Gastroesophageal sphincter (tissue), 4 donors: ENCODE data around the gene RALY. TPM values are rescaled to one million over a fixed set of nuclear protein-coding genes. Genes with fewer than 3 reads are reported as not detected.

Source experiments
- ATAC-seq: fragments of 150-250 bp; one replicate; pipeline ENCODE4 v1.9.1; 2016; ENCODE audit warnings: mild to moderate bottlenecking, moderate library complexity
- H3K27ac ChIP-seq, 4 donors: fragments of 200-600 bp; sonication (generic) in 3 of 4; 1 replicate in 3 of 4; 2 replicates in 1 of 4; pipeline ENCODE4 v1.5.1; 2016 to 2019
- H3K27me3 ChIP-seq: fragments of 200-600 bp; sonication (generic); one replicate; pipeline ENCODE4 v1.5.1; 2019
- H3K36me3 ChIP-seq, 2 donors: fragments of 200-600 bp; sonication (generic); one replicate each; pipeline ENCODE4 v1.5.1; 2019; ENCODE audit warnings: control low read depth in 1 of 2
- H3K4me1 ChIP-seq, 3 donors: fragments of 200-600 bp; sonication (generic); 1 replicate in 2 of 3; 2 replicates in 1 of 3; pipeline ENCODE4 v1.5.1; 2016 to 2019; ENCODE audit warnings: control low read depth in 2 of 3
- H3K4me3 ChIP-seq, 2 donors: fragments of 200-600 bp; sonication (generic); one replicate each; pipeline ENCODE4 v1.5.1; 2019; ENCODE audit warnings: mild to moderate bottlenecking in 1 of 2, moderate library complexity in 1 of 2
- H3K9me3 ChIP-seq, 3 donors: fragments of 200-600 bp; sonication (generic); one replicate each; pipeline ENCODE4 v1.5.1; 2017 to 2019; ENCODE audit warnings: control low read depth in 2 of 3
- CTCF ChIP-seq, 4 experiments: fragments of 200-600 bp in 2 of 4; fragments of 450-650 bp in 2 of 4; sonication (generic) in 1 of 4; IDR thresholded peaks; one replicate each; pipeline ENCODE4 v1.5.1; 2017 to 2019; ENCODE audit warnings: antibody characterized with exemption in 4 of 4, mild to moderate bottlenecking in 2 of 4, moderate library complexity in 2 of 4
- EP300 ChIP-seq: sonication (generic); formaldehyde crosslinking; IDR thresholded peaks from one replicate; pipeline ENCODE4 v1.6.1; 2017; ENCODE audit warnings: antibody characterized with exemption, mild to moderate bottlenecking
- POLR2A ChIP-seq, 2 donors: fragments of 450-650 bp; IDR thresholded peaks; one replicate each; pipeline ENCODE4 v1.6.1; 2017; ENCODE audit warnings: antibody characterized with exemption in 2 of 2, mild to moderate bottlenecking in 2 of 2, moderate library complexity in 1 of 2
- POLR2AphosphoS5 ChIP-seq: sonication (generic); formaldehyde crosslinking; IDR thresholded peaks from one replicate; pipeline ENCODE4 v1.6.1; 2017; ENCODE audit warnings: antibody characterized with exemption
- WGBS, 2 donors: methylation state at CpG; one replicate each; pipeline ENCODE4 v1.1.5; 2018; ENCODE audit warnings: low coverage in 1 of 2; 5-methylcytosine and 5-hydroxymethylcytosine counted together
- total RNA-seq, 4 donors: library from RNA; depleted of rRNA; stranded (reverse); fragments of >200 nt; gene quantifications; one replicate each; pipeline ENCODE4 v1.1.0, GENCODE V29; 2016

The RALY gene
- total RNA-seq, 4 donors from 2014 or later, result 76.6 to 124 (median 98.8) TPM

- no peak for ATAC-seq
These were observed 65.1 kb downstream of the RALY start for GRCh38 chr20:34058831-34059230.

GRCh38 chr20:34060970-34061369 is 67.3 kb downstream of the RALY start:
- H3K36me3 ChIP-seq, result peaks cover 0 to 8% of the 10 kb centered on the region in 2 donors
- no peak for ATAC-seq
- WGBS, 2 donors, result 50 to 67% methylated on average over 1 of the region's 1 CpG
- no peak overlapping the region for H3K4me3 ChIP-seq
- peaks cover 0 to 64% (median 8%) of the 10 kb centered on the region in 3 donors for H3K4me1 ChIP-seq
- no peaks in the 10 kb centered on the region for H3K27me3 ChIP-seq
- TF ChIP-seq CTCF (IDR thresholded peaks at IDR 0.05) (no peak), POLR2A (IDR thresholded peaks at IDR 0.05) (no peak)
- H3K9me3 ChIP-seq, result no peaks in the 10 kb centered on the region
- H3K27ac ChIP-seq, result no peak overlapping the region

More at GRCh38 chr20:34058831-34059230, 65.1 kb downstream of the RALY start:
- Histone ChIP-seq H3K9me3 (no peaks in the 10 kb centered on the region), H3K4me1 (peaks cover 0 to 57% (median 0%) of the 10 kb centered on the region in 3 donors), H3K36me3 (peaks cover 0 to 8% of the 10 kb centered on the region in 2 donors), H3K27ac (no peak overlapping the region), H3K4me3 (no peak overlapping the region), H3K27me3 (no peaks in the 10 kb centered on the region)
- 33 to 44% methylated on average over 1 of the region's 1 CpG for WGBS, 2 donors
- TF ChIP-seq CTCF (IDR thresholded peaks at IDR 0.05), result no peak
- no peak for TF ChIP-seq POLR2A (IDR thresholded peaks at IDR 0.05)
- no peak for TF ChIP-seq EP300
- TF ChIP-seq POLR2AphosphoS5, result no peak

- Histone ChIP-seq H3K36me3 (peaks cover 0 to 8% of the 10 kb centered on the region in 2 donors), H3K4me3 (no peak overlapping the region), H3K27ac (no peak overlapping the region), H3K4me1 (peaks cover 0 to 68% (median 12%) of the 10 kb centered on the region in 3 donors), H3K27me3 (no peaks in the 10 kb centered on the region), H3K9me3 (no peaks in the 10 kb centered on the region)
- no peak for ATAC-seq
- no peak for TF ChIP-seq POLR2A (IDR thresholded peaks at IDR 0.05)
- no peak for TF ChIP-seq CTCF (IDR thresholded peaks at IDR 0.05)
- no peak for TF ChIP-seq EP300
- no peak for TF ChIP-seq POLR2AphosphoS5
These were observed 68.0 kb downstream of the RALY start for GRCh38 chr20:34061695-34062094.

DNA sequence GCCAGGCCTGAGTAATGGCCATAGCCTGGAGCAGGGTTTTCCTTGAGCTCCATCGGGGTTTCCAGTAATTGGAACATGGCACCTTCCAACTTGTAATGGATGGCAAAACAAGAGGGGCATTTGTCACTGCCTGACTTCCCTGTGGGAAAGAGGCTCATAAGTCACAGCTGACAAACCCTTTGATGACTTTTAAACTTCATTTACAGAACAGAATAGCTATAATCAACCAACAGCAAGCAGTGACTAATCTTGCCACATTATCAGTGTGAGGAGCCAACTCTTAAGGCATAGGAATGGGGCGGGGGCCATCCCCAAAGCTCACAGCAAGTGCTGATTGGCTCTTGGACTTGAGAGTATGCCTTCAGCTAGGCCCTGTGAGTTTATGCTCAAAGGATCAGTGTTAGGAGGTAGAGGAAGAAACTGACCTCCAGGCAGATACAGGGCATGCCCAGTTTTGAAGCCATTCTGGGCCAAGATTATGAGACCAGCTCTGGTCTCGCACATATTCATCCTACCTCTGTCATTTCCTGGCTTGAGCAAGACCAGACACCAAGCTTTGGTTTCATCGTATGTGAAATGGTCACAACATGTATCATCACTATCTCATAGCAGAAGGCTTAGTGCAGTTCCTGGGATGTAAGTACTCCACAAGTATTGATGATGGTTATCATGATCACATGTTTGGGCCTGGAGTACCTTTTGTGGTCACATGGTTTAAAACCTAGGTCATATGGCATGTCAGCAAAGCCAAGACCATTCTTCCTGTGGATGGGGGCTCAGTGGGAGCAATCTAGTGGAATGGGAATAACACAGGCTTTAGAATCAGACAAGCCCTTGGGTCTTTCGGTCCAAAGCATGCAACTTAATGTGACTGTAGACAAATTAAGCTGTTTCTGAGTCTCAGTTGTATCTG is 69.1 kb downstream of the RALY start:
- TF ChIP-seq CTCF (IDR thresholded peaks at IDR 0.05) (no peak), POLR2A (IDR thresholded peaks at IDR 0.05) (no peak), EP300 (no peak)
- WGBS, 2 donors, result 58 to 81% methylated on average over 3 to 4 of the region's 5 CpGs
- no peak for ATAC-seq
- Histone ChIP-seq H3K9me3 (no peaks in the 10 kb centered on the region), H3K4me3 (no peak overlapping the region), H3K4me1 (peaks cover 0 to 75% (median 12%) of the 10 kb centered on the region in 3 donors), H3K27me3 (no peaks in the 10 kb centered on the region), H3K27ac (no peak overlapping the region), H3K36me3 (peaks cover 0 to 8% of the 10 kb centered on the region in 2 donors)

GRCh38 chr20:34064286-34064685 is 70.6 kb downstream of the RALY start:
- WGBS, 2 donors, result no CpG with 5 or more reads among the region's 3 CpGs
- no peak overlapping the region for H3K27ac ChIP-seq
- no peak for ATAC-seq
- H3K9me3 ChIP-seq, result no peaks in the 10 kb centered on the region
- peaks cover 0 to 8% of the 10 kb centered on the region in 2 donors for H3K36me3 ChIP-seq
- no peak overlapping the region for H3K4me3 ChIP-seq
- peaks cover 0 to 82% (median 14%) of the 10 kb centered on the region in 3 donors for H3K4me1 ChIP-seq
- H3K27me3 ChIP-seq, result no peaks in the 10 kb centered on the region
- TF ChIP-seq EP300 (no peak), POLR2A (IDR thresholded peaks at IDR 0.05) (no peak)
